ENCODE results near the gene LST1.

DNA sequence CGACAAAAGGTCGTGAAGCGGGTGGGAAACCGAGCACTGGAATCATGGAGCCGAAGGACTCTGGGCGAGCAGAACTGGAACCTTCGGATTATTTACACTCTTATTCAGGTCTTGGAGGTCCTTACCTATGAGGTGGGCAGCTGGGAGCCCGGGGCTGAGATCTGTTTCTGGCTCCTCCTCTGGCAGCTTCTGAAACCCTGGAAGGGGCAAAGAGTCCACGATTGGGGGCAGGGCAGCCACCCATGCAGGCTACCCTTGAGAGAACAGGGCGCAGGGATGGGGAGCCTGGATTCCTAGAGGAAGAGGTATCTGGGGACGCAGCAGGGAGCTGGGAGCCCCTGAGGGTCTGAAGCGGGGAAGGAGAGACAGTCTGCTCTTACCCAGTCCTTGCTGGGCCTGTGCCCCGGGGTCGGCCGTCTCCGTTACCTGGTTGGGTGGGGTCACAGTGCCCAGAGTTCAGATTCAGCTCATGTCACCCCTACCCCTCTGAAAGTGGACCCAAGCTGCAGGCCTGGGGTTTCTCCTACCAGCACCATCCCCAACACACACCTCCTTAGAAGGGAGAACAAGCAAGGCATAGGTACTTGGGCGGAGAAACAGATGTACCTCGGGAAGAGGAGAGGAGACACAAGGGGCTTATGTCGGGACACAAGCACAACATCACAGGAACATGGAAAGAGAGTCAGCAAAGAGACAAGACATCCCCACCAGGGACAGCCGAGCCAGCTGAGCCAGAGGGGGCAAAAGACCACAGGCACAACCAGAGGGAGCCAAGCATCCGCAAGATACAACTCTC, 4.4 kb upstream of the LST1 start:
- TF ChIP-seq, protein P1, sequence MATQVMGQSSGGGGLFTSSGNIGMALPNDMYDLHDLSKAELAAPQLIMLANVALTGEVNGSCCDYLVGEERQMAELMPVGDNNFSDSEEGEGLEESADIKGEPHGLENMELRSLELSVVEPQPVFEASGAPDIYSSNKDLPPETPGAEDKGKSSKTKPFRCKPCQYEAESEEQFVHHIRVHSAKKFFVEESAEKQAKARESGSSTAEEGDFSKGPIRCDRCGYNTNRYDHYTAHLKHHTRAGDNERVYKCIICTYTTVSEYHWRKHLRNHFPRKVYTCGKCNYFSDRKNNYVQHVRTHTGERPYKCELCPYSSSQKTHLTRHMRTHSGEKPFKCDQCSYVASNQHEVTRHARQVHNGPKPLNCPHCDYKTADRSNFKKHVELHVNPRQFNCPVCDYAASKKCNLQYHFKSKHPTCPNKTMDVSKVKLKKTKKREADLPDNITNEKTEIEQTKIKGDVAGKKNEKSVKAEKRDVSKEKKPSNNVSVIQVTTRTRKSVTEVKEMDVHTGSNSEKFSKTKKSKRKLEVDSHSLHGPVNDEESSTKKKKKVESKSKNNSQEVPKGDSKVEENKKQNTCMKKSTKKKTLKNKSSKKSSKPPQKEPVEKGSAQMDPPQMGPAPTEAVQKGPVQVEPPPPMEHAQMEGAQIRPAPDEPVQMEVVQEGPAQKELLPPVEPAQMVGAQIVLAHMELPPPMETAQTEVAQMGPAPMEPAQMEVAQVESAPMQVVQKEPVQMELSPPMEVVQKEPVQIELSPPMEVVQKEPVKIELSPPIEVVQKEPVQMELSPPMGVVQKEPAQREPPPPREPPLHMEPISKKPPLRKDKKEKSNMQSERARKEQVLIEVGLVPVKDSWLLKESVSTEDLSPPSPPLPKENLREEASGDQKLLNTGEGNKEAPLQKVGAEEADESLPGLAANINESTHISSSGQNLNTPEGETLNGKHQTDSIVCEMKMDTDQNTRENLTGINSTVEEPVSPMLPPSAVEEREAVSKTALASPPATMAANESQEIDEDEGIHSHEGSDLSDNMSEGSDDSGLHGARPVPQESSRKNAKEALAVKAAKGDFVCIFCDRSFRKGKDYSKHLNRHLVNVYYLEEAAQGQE (IDR thresholded peaks at IDR 0.05; ENCODE audit: insufficient read depth in 1 of 2, low read depth in 2 of 2, low read length in 1 of 2): no peak
- TF ChIP-seq, protein P2, sequence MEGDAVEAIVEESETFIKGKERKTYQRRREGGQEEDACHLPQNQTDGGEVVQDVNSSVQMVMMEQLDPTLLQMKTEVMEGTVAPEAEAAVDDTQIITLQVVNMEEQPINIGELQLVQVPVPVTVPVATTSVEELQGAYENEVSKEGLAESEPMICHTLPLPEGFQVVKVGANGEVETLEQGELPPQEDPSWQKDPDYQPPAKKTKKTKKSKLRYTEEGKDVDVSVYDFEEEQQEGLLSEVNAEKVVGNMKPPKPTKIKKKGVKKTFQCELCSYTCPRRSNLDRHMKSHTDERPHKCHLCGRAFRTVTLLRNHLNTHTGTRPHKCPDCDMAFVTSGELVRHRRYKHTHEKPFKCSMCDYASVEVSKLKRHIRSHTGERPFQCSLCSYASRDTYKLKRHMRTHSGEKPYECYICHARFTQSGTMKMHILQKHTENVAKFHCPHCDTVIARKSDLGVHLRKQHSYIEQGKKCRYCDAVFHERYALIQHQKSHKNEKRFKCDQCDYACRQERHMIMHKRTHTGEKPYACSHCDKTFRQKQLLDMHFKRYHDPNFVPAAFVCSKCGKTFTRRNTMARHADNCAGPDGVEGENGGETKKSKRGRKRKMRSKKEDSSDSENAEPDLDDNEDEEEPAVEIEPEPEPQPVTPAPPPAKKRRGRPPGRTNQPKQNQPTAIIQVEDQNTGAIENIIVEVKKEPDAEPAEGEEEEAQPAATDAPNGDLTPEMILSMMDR (IDR thresholded peaks at IDR 0.05): no peak
